GM19193 (cell line): Measurements from ENCODE around the gene SHISA2.

Source experiments
- POLR2A ChIP-seq: IDR thresholded peaks from 4 replicates; pipeline ENCODE4 v1.6.1; 2011; ENCODE audit not compliant: insufficient read depth, insufficient read length; ENCODE audit errors: extremely low read depth

Gene SHISA2

DNA sequence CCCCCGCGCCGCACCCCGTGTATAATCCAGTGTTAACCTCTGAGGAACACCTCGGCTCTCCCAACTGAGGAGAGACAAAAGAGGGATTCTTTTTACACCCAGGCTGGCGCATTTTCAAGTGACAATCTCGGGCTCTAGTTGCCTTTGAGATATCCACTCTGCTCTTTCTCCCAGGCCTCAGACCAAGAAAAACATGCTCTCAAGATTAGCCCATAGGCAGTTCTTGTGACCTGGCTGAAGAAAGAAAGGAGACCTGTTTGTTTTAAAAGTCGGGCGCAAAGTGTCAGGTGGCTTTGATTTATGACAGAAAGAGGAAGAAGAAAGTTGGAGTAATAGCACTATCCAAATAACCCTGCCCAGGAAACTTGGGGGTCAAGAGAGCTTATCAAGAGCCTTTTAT, 27.3 kb downstream of the SHISA2 start:
- TF ChIP-seq POLR2A, result no peak

DNA sequence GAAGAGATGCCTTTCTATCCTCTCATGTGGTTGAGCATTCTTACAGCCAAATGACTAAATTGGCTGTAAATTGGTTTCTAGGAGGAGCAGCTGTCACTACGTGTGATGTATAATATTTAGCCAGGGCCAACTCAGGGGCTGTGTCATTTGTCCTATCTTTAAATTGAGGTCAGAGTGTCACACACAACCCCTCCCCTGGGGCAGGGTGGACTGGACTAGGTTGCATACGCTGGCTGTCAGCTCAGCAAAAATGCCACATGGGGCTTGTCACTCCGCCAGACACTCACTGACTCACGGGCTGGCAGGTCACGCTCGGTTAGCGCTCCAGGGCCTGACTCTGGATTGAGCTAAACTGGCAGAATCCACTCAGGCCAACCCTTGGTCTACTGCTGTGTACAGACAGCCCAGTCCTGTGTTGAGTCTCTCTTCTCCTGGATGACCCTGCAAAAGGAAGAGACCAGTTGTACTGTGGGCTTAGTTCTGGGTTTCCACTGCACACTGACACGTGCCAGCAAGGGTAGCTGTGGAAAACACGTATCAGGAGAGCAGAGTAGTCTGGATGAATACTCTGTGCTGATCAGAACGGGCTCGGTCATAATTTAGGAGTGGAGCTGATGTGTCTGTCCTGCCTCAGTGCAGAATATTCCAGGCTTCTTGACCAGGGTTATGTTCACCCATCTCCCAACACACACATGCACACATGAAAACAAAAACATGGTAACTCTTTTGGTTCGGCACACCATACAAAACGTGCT, 29.1 kb downstream of the SHISA2 start:
- no peak for TF ChIP-seq POLR2A

- no peak for TF ChIP-seq POLR2A
Observed at GRCh38 chr13:26021956-26022355, 29.9 kb downstream of the SHISA2 start.

GRCh38 chr13:26021516-26021915, 30.3 kb downstream of the SHISA2 start:
- TF ChIP-seq POLR2A, result no peak

DNA sequence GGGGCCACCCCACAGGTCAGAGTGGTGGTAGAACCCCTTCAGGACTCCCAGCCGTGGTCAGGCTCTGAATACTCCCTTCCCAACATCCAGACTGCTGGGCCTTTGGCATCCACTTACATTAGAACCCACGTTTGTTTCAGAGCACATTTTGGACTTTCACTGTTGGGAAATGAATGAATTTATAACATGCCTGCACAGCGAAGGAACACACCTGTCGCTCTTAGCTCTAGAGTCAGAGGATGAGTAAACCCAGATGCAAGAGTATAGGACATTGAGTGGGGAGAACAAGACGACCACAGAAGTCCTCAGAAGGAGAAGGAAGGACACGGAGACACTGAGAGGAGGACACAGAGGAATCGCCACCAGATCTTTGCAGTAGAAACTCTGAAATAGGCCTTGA, 30.9 kb downstream of the SHISA2 start:
- TF ChIP-seq POLR2A, result no peak

DNA sequence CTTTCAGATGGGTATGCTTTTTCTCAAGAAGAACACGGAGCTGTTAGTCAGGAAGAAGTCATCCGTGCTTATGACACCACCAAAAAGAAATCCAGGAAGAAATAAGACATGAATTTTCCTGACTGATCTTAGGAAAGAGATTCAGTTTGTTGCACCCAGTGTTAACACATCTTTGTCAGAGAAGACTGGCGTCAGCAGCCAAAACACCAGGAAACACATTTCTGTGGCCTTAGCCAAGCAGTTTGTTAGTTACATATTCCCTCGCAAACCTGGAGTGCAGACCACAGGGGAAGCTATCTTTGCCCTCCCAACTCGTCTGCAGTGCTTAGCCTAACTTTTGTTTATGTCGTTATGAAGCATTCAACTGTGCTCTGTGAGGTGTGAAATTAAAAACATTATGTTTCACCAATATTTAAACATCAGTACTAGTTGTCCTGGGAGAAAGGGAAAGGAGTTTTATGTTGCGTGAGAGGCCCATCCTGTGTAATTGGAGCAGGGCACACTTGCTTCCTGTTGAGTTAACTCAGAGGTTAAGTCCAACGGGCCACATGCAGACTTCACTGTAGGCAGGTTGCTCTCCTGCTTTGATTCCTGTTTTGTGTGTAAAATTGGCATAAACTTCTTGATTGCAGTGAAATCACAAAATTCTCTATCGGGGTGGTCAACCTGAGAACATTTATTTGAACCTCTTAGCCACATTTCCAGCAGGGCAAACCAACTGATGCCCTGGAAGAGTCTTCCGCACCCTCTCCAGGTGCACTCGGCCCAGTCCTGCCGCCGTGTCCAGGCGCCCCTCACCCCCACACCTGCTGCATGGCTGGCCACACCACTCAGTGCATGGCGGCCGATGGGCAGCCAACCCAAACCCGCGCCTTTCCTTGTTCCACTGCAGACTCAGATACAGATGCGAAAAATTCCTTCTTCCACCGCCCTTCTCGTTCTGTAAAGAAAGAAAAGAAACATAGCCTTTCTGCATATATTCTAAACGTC, 31.6 kb downstream of the SHISA2 start:
- no peak for TF ChIP-seq POLR2A

GRCh38 chr13:26019251-26019650, 32.6 kb downstream of the SHISA2 start:
- no peak for TF ChIP-seq POLR2A

DNA sequence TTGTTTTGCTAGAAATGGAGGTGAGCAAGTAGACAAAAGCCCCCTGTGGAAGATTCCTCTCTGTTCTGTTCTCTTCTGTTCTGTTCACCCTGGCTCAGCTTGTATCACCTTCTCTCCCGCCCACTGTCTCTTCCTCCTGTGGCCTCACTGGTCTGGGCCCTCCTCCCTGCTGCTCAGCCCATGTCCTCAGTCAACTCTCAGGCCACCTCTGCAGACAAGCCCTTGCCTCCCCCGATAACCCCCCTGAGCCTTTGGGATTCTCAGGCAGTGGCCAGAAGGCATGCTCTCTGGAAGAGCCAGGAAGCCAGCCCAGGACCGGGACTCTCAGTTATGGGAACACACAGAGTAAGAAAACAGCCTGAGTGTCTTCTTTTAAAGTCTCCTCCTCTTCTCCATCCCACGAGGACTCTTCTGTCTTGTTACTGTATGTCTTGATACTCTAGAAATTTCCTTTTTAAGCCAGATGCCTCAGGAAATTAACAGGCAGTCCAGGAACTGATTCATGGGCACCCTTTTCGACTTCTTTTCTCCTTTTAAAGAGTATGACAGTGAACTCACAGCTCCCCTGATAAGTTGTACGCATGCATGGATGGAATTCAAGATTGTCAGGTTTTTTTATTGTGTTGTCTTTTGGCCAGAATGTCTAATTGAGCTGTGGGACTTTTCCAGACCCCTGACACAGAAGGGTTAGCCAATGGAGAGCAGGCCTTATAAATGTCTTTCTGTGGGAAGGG, 33.7 kb downstream of the SHISA2 start:
- TF ChIP-seq POLR2A, result no peak

DNA sequence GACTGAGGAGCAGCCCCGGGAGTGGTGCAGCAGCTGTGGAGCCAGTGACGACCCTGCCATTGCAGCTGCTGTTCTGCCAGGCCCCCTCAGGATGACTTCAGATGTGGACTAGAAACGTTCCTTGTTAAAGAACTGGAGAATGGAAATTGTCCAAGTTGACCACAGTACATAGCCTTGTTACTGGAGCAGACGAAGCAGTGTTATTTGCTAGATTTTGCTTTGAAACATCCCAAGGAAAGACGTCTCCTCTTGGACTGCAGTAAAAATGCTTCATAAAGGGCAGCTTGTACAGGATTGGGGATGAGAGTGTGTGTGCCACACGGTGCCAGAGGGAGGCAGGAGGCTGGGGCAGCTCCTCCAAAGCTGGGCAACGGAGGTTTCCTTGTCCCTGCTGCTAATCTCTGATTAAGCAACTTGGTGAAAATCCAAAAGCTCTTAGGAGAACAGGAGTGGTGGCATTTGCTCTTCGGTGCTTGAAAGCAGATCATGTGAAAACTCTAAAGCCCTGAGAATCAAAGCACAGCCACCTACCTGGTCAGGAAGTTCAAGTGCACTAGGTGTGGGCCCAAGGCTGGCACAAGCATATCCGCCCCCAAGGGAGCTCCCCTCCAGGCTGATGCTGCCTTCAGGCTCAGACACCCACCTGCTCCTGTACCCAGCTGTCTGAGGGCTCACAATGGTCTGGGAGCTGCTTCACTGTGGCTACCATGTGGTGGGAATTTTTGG, 34.5 kb downstream of the SHISA2 start:
- TF ChIP-seq POLR2A, result no peak

GRCh38 chr13:26016189-26016588, 35.6 kb downstream of the SHISA2 start:
- TF ChIP-seq POLR2A, result no peak

GRCh38 chr13:26015271-26016125, 36.3 kb downstream of the SHISA2 start:
- TF ChIP-seq POLR2A, result no peak

GRCh38 chr13:26012995-26013394, 38.8 kb downstream of the SHISA2 start:
- TF ChIP-seq POLR2A, result no peak

DNA sequence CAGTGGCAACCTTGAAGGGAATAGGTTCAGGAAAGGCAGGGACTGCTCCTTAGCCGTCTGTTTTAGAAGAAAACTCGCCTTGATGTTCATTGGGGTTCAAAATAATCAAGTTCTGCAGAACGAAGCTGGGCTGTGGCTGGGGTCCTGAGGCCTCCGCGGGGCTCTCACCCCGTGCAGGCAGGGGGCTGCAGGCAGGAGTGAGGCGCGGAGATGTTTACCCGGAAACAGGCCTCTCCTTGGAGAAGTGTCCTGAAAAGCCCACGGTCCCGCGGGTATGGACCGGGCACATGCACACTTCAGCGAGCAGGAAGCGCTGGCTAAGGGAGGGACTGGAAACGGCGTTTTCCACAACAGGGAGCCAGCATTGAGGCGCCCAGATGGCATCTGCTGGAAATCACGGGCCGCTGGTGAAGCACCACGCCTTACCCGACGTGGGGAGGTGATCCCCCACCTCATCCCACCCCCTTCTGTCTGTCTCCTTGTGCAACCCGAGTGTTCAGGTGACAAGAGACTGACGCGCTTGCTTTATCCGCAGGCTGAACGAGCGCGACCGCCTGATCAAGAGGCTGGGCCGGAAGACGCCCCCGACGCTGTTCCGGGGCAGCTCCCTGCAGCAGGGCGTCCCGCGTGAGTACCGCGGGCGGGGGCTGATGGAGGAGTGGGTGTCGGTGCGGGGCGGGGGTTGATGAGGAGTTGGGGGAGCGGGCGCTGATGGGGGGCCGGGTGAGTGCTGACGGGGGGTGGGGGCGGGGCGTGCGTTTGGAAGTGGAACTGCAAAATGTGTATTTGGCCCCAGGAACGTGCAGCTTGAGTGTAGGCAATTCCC, 39.6 kb downstream of the SHISA2 start:
- TF ChIP-seq POLR2A, result no peak
